ENCODE measurements around the gene EHD3. TPM values are rescaled to one million over a fixed set of nuclear protein-coding genes. Genes with fewer than 3 reads are reported as not detected.

EHD3 gene
- total and polyA plus RNA-seq, 2 of the 8 experiments (the other 6 are each of a cell fraction or from before 2014, with no cell fraction given), result 9.3 to 12.0 TPM

- Histone ChIP-seq H3K27ac (ENCODE audit: low read depth, low read length) (no peak overlapping the region), H3K18ac (ENCODE audit: extremely low read depth, low read length) (no peak overlapping the region), H2BK120ac (replicated peaks; ENCODE audit: low read depth, low read length) (no peak overlapping the region), H3K27me3 (replicated peaks in 1 of 4; ENCODE audit: control insufficient read depth in 3 of 4, extremely low read depth in 1 of 4, insufficient read depth in 3 of 4, low read length in 3 of 4) (no peaks in the 10 kb centered on the region), H3K23me2 (ENCODE audit: low read depth, low read length) (no peaks in the 10 kb centered on the region), H3K4me2 (ENCODE audit: insufficient read depth in 1 of 2, low read depth in 2 of 2, low read length in 2 of 2) (no peak overlapping the region), H4K5ac (ENCODE audit: insufficient read length, low read depth, low read length) (no peak overlapping the region), H2AK5ac (ENCODE audit: low read depth, low read length) (no peak overlapping the region), H3K79me2 (ENCODE audit: control insufficient read depth in 1 of 2, insufficient read depth in 2 of 2, low read length in 2 of 2) (no peaks in the 10 kb centered on the region), H2AFZ (ENCODE audit: low read length) (no peak overlapping the region), H3K4me3 (ENCODE audit: extremely low read depth in 1 of 4, insufficient read depth in 2 of 4, low read depth in 3 of 4, low read length in 4 of 4) (no peak overlapping the region), H3K23ac (ENCODE audit: insufficient read length) (no peak overlapping the region), H2BK20ac (ENCODE audit: low read length) (no peak overlapping the region), H2BK5ac (ENCODE audit: low read depth, low read length) (no peak overlapping the region), H3K4me1 (replicated peaks in 1 of 4; ENCODE audit: control insufficient read depth in 3 of 4, insufficient read depth in 4 of 4, low read length in 3 of 4) (peaks cover 3 to 6% (median 6%) of the 10 kb centered on the region in 4 experiments), H2BK12ac (ENCODE audit: low read depth, low read length) (no peak overlapping the region), H4K8ac (ENCODE audit: extremely low read depth, insufficient read depth, low read length) (no peak overlapping the region), H2BK15ac (ENCODE audit: low read length) (no peak overlapping the region), H4K91ac (replicated peaks; ENCODE audit: insufficient read length, low read length) (no peak overlapping the region), H3K56ac (replicated peaks; ENCODE audit: insufficient read length, low read depth, low read length) (no peak overlapping the region), H3K9me3 (ENCODE audit: insufficient read depth in 2 of 2, low read depth in 1 of 2, low read length in 1 of 2) (no peaks in the 10 kb centered on the region), H3K79me1 (ENCODE audit: low read depth, low read length) (no peaks in the 10 kb centered on the region), H3K36me3 (ENCODE audit: control insufficient read depth in 2 of 4, insufficient read depth in 4 of 4, low read length in 3 of 4) (no peaks in the 10 kb centered on the region), H3K4ac (replicated peaks; ENCODE audit: insufficient read length, low read depth, low read length) (no peak overlapping the region), H3K9ac (replicated peaks in 1 of 4; ENCODE audit: extremely low read depth in 1 of 4, low read depth in 3 of 4, low read length in 3 of 4) (no peak overlapping the region), H4K20me1 (replicated peaks in 1 of 2; ENCODE audit: control insufficient read depth in 1 of 2, insufficient read depth in 2 of 2, low read length in 2 of 2) (no peaks in the 10 kb centered on the region), H3K14ac (ENCODE audit: insufficient read length) (no peak overlapping the region)
- TF ChIP-seq SAP30 (IDR thresholded peaks at IDR 0.05; ENCODE audit: insufficient read depth, insufficient replicate concordance, low read length) (no peak), KDM4A (IDR thresholded peaks at IDR 0.05; ENCODE audit: low read depth, low read length, severe bottlenecking) (no peak), SP2 (IDR thresholded peaks at IDR 0.05; ENCODE audit: low read length) (no peak), BRCA1 (IDR thresholded peaks at IDR 0.05; ENCODE audit: low read depth, low read length) (no peak), CHD1 (IDR thresholded peaks at IDR 0.05; ENCODE audit: low read depth, low read length) (no peak), TCF12 (IDR thresholded peaks at IDR 0.05; ENCODE audit: low read depth, low read length) (no peak)
- 93% methylated on average over 8 of the region's 8 CpGs; no CpG with 5 or more reads in 1 of the 2 experiments for WGBS, 2 experiments (ENCODE audit: extremely low coverage in 1 of 2, insufficient coverage in 1 of 2, insufficient read length in 1 of 2, insufficient replicate concordance in 2 of 2, low coverage in 1 of 2, low lambda C conversion rate in 2 of 2, missing lambda C conversion rate in 1 of 2)
- FAIRE-seq (no peak), DNase-seq (ENCODE audit: low read depth in 1 of 2, low spot score in 2 of 2) (no peak)
- POLR2A ChIA-PET (ENCODE audit: partially characterized antibody), result interaction anchor here (1.0 to 1.1 kb wide), 2 partner anchors 62 to 107 kb away, joined by 3 read pairs; partner anchors contain the start of gene EHD3
- CTCF ChIA-PET (ENCODE audit: partially characterized antibody), result interaction anchor here (0.8 to 1.6 kb wide), 3 partner anchors 10 to 37 kb away, joined by 3 read pairs; no protein-coding TSS in a partner anchor
Observed at GRCh38 chr2:31296641-31297287, 62.8 kb downstream of the EHD3 start.

Measured in H1 (cell line).